HEK293 (cell line): ENCODE data around the gene PRUNE2.
A peak's percentile ranks its signal among the peaks of the same experiment; 100 is the strongest.

Experiments
- BCL11B ChIP-seq: fragments of 450-650 bp; formaldehyde crosslinking; IDR thresholded peaks from 2 replicates; pipeline ENCODE4 v1.5.1; 2016; ENCODE audit warnings: low read depth, missing biosample characterization, missing genetic modification characterization
- HOXD13 ChIP-seq: sonication (generic); formaldehyde crosslinking; IDR thresholded peaks from 2 replicates; pipeline ENCODE4 v1.8.0; 2022; ENCODE audit warnings: missing genetic modification reagents, borderline replicate concordance
- KLF8 ChIP-seq: fragments of 450-650 bp; formaldehyde crosslinking; IDR thresholded peaks from 2 replicates; pipeline ENCODE4 v1.5.1; 2016; ENCODE audit warnings: missing biosample characterization, missing genetic modification characterization
- PRDM1 ChIP-seq: fragments of 450-650 bp; formaldehyde crosslinking; IDR thresholded peaks from 2 replicates; pipeline ENCODE4; 2016; ENCODE audit warnings: missing biosample characterization, missing genetic modification characterization
- ZFP41 ChIP-seq: fragments of 450-650 bp; formaldehyde crosslinking; IDR thresholded peaks from 2 replicates; pipeline ENCODE4 v1.5.1; 2016; ENCODE audit warnings: missing biosample characterization, missing genetic modification characterization, borderline replicate concordance
- ZNF202 ChIP-seq: fragments of 450-650 bp; formaldehyde crosslinking; IDR thresholded peaks from 2 replicates; pipeline ENCODE4 v1.5.1; 2016; ENCODE audit warnings: missing biosample characterization, missing genetic modification characterization, borderline replicate concordance
- ZNF211 ChIP-seq: fragments of 450-650 bp; formaldehyde crosslinking; IDR thresholded peaks from 2 replicates; pipeline ENCODE4 v1.5.1; 2016; ENCODE audit warnings: low read depth, missing biosample characterization, missing genetic modification characterization
- ZNF292 ChIP-seq: fragments of 450-650 bp; formaldehyde crosslinking; IDR thresholded peaks from 2 replicates; pipeline ENCODE4 v1.5.1; 2016; ENCODE audit warnings: low read depth, missing biosample characterization, missing genetic modification characterization, borderline replicate concordance
- ZNF366 ChIP-seq: fragments of 450-650 bp; formaldehyde crosslinking; conservative IDR thresholded peaks from 2 replicates; pipeline ENCODE4 v1.5.1; 2016; ENCODE audit warnings: missing biosample characterization, missing genetic modification characterization
- ZNF501 ChIP-seq: fragments of 450-650 bp; formaldehyde crosslinking; IDR thresholded peaks from 2 replicates; pipeline ENCODE4 v1.5.1; 2016; ENCODE audit warnings: missing biosample characterization, missing genetic modification characterization
- ZNF600 ChIP-seq: fragments of 450-650 bp; formaldehyde crosslinking; IDR thresholded peaks from 2 replicates; pipeline ENCODE4 v1.5.1; 2016; ENCODE audit warnings: missing biosample characterization, missing genetic modification characterization
- ZNF654 ChIP-seq: fragments of 450-650 bp; formaldehyde crosslinking; IDR thresholded peaks from 2 replicates; pipeline ENCODE4 v1.5.1; 2016; ENCODE audit warnings: low read depth, missing biosample characterization, missing genetic modification characterization
- ZNF660 ChIP-seq: fragments of 450-650 bp; IDR thresholded peaks from 2 replicates; pipeline ENCODE4 v1.5.1; 2018; ENCODE audit warnings: missing biosample characterization, mild to moderate bottlenecking, missing genetic modification characterization
- ZNF707 ChIP-seq: fragments of 450-650 bp; formaldehyde crosslinking; IDR thresholded peaks from 2 replicates; pipeline ENCODE4 v1.5.1; 2016; ENCODE audit warnings: missing biosample characterization, missing genetic modification characterization
- ZNF791 ChIP-seq: fragments of 450-650 bp; formaldehyde crosslinking; IDR thresholded peaks from 2 replicates; pipeline ENCODE4 v1.5.1; 2016; ENCODE audit warnings: missing biosample characterization, missing genetic modification characterization
- ZNF792 ChIP-seq: fragments of 450-650 bp; formaldehyde crosslinking; IDR thresholded peaks from 2 replicates; pipeline ENCODE4 v1.5.1; 2016; ENCODE audit warnings: missing biosample characterization, missing genetic modification characterization
- ZSCAN23 ChIP-seq: fragments of 450-650 bp; formaldehyde crosslinking; IDR thresholded peaks from 2 replicates; pipeline ENCODE4 v1.5.1; 2016; ENCODE audit warnings: missing biosample characterization, missing genetic modification characterization
- TF ChIP-seq, protein P1 (sequence below): fragments of 450-650 bp; formaldehyde crosslinking; IDR thresholded peaks from 2 replicates; pipeline ENCODE4 v1.5.1; 2017; ENCODE audit warnings: missing biosample characterization, missing genetic modification characterization
- TF ChIP-seq, protein P2 (sequence below): fragments of 450-650 bp; formaldehyde crosslinking; IDR thresholded peaks from 2 replicates; pipeline ENCODE4 v1.5.1; 2016; ENCODE audit warnings: missing biosample characterization, missing genetic modification characterization
- TF ChIP-seq, protein P3 (sequence below): fragments of 450-650 bp; formaldehyde crosslinking; IDR thresholded peaks from 2 replicates; pipeline ENCODE4 v1.5.1; 2016; ENCODE audit warnings: missing biosample characterization, missing genetic modification characterization
- TF ChIP-seq, protein P4 (sequence below): fragments of 450-650 bp; formaldehyde crosslinking; IDR thresholded peaks from 2 replicates; pipeline ENCODE4 v1.5.1; 2016; ENCODE audit warnings: missing biosample characterization, missing genetic modification characterization
- TF ChIP-seq, protein P5 (sequence below): fragments of 450-650 bp; formaldehyde crosslinking; IDR thresholded peaks from 2 replicates; pipeline ENCODE4 v1.5.1; 2016; ENCODE audit warnings: missing biosample characterization, missing genetic modification characterization

Gene PRUNE2

DNA sequence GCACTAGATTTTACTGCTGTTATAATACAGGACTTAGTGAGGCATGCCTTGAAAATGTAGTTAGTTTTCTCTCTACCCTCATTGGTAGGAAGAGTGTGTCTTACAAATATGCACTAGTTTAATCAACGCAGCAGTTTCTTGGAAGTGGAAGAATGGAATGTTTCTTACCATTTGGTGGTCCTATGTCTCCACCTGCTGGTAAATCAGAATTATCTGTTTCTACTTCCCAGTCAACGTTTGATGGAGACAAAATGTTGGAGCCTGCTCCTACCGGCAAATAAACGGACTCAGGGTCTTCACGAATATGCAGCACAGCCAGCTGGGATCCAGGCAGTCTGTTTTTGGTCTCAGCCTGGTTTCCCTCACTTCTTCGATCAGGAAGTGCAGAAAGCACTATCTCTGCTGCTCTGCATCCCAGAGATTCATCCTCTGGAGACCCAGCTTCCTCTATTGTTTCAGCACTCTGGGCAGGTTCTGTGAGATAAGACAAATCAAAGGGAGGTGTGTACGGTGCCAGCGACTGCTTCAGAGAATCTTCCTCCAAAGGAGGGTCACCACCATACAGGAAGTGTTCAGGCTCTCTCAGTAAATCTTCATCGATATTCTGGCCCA, 201.2 kb downstream of the PRUNE2 start (continued):
- TF ChIP-seq, protein P1, sequence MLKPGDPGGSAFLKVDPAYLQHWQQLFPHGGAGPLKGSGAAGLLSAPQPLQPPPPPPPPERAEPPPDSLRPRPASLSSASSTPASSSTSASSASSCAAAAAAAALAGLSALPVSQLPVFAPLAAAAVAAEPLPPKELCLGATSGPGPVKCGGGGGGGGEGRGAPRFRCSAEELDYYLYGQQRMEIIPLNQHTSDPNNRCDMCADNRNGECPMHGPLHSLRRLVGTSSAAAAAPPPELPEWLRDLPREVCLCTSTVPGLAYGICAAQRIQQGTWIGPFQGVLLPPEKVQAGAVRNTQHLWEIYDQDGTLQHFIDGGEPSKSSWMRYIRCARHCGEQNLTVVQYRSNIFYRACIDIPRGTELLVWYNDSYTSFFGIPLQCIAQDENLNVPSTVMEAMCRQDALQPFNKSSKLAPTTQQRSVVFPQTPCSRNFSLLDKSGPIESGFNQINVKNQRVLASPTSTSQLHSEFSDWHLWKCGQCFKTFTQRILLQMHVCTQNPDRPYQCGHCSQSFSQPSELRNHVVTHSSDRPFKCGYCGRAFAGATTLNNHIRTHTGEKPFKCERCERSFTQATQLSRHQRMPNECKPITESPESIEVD (tag by site-specific recombination), result no peak
- TF ChIP-seq, protein P2, sequence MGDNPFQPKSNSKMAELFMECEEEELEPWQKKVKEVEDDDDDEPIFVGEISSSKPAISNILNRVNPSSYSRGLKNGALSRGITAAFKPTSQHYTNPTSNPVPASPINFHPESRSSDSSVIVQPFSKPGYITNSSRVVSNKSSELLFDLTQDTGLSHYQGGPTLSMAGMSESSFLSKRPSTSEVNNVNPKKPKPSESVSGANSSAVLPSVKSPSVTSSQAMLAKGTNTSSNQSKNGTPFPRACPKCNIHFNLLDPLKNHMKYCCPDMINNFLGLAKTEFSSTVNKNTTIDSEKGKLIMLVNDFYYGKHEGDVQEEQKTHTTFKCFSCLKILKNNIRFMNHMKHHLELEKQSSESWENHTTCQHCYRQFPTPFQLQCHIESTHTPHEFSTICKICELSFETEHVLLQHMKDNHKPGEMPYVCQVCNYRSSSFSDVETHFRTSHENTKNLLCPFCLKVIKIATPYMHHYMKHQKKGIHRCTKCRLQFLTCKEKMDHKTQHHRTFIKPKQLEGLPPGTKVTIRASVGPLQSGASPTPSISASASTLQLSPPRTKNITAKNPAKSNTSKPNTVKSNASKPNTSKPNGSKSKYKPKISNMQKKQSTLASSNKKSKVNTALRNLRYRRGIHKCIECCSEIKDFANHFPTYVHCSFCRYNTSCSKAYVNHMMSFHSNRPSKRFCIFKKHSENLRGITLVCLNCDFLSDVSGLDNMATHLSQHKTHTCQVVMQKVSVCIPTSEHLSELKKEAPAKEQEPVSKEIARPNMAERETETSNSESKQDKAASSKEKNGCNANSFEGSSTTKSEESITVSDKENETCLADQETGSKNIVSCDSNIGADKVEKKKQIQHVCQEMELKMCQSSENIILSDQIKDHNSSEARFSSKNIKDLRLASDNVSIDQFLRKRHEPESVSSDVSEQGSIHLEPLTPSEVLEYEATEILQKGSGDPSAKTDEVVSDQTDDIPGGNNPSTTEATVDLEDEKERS, result no peak
- no peak for TF ChIP-seq ZNF501 (tag by site-specific recombination)
- TF ChIP-seq ZNF791, result no peak
- no peak for TF ChIP-seq ZNF211 (tag by site-specific recombination)
- TF ChIP-seq PRDM1 (tag by site-specific recombination), result no peak
- TF ChIP-seq, protein P3, sequence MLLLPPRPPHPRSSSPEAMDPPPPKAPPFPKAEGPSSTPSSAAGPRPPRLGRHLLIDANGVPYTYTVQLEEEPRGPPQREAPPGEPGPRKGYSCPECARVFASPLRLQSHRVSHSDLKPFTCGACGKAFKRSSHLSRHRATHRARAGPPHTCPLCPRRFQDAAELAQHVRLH (tag by site-specific recombination), result no peak
- no peak for TF ChIP-seq ZNF792
- no peak for TF ChIP-seq ZNF707
- TF ChIP-seq, protein P4, sequence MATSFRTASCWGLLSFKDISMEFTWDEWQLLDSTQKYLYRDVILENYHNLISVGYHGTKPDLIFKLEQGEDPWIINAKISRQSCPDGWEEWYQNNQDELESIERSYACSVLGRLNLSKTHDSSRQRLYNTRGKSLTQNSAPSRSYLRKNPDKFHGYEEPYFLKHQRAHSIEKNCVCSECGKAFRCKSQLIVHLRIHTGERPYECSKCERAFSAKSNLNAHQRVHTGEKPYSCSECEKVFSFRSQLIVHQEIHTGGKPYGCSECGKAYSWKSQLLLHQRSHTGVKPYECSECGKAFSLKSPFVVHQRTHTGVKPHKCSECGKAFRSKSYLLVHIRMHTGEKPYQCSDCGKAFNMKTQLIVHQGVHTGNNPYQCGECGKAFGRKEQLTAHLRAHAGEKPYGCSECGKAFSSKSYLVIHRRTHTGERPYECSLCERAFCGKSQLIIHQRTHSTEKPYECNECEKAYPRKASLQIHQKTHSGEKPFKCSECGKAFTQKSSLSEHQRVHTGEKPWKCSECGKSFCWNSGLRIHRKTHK (tag by site-specific recombination), result no peak
- TF ChIP-seq ZNF292 (tag by site-specific recombination), result no peak
- no peak for TF ChIP-seq KLF8 (tag by site-specific recombination)
- no peak for TF ChIP-seq ZNF202
- no peak for TF ChIP-seq ZNF600
- TF ChIP-seq ZFP41 (tag by site-specific recombination), result no peak
- TF ChIP-seq, protein P5, sequence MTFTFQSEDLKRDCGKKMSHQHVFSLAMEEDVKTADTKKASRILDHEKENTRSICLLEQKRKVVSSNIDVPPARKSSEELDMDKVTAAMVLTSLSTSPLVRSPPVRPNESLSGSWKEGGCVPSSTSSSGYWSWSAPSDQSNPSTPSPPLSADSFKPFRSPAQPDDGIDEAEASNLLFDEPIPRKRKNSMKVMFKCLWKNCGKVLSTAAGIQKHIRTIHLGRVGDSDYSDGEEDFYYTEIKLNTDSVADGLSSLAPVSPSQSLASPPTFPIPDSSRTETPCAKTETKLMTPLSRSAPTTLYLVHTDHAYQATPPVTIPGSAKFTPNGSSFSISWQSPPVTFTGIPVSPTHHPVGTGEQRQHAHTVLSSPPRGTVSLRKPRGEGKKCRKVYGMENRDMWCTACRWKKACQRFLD, result no peak
- no peak for TF ChIP-seq ZNF366 (tag by site-specific recombination)
- no peak for TF ChIP-seq ZSCAN23 (tag by site-specific recombination)
- peak; percentile 66 for TF ChIP-seq ZNF660 (tag by site-specific recombination)
- no peak for TF ChIP-seq BCL11B (tag by site-specific recombination)
- no peak for TF ChIP-seq HOXD13
- peak; percentile 92 for TF ChIP-seq ZNF654 (tag by site-specific recombination)
